ENCODE data around the gene CCDC148.

CCDC148 gene

GRCh38 chr2:158212301-158212700 is 244.3 kb downstream of the CCDC148 start:
- no peak for DNase-seq (ENCODE audit: low spot score)

GRCh38 chr2:158211502-158211901 is 245.1 kb downstream of the CCDC148 start:
- DNase-seq (ENCODE audit: low spot score) = no peak

GRCh38 chr2:158207354-158207753 is 249.2 kb downstream of the CCDC148 start:
- DNase-seq (ENCODE audit: low spot score) = no peak

GRCh38 chr2:158205215-158205614 is 251.3 kb downstream of the CCDC148 start:
- no peak for DNase-seq (ENCODE audit: low spot score)

GRCh38 chr2:158204741-158205165 is 251.8 kb downstream of the CCDC148 start:
- no peak for DNase-seq (ENCODE audit: low spot score)

- no peak for DNase-seq (ENCODE audit: low spot score)
Observed at GRCh38 chr2:158202161-158202815, 254.3 kb downstream of the CCDC148 start.

GRCh38 chr2:158199928-158200650 is 256.5 kb downstream of the CCDC148 start:
- DNase-seq (ENCODE audit: low spot score) = no peak

GRCh38 chr2:158197940-158198339 is 258.6 kb downstream of the CCDC148 start:
- DNase-seq (ENCODE audit: low spot score) = no peak

- DNase-seq (ENCODE audit: low spot score) = no peak
Observed at GRCh38 chr2:158194229-158194628, 262.3 kb downstream of the CCDC148 start.

GRCh38 chr2:158192515-158193443 is 263.8 kb downstream of the CCDC148 start:
- no peak for DNase-seq (ENCODE audit: low spot score)

GRCh38 chr2:158191076-158191895 is 265.3 kb downstream of the CCDC148 start:
- DNase-seq (ENCODE audit: low spot score) = no peak

- no peak for DNase-seq (ENCODE audit: low spot score)
Observed at GRCh38 chr2:158189526-158189925, 267.0 kb downstream of the CCDC148 start.

- DNase-seq (ENCODE audit: low spot score) = no peak
Observed at GRCh38 chr2:158187908-158188307, 268.6 kb downstream of the CCDC148 start.

GRCh38 chr2:158184556-158185343 is 271.8 kb downstream of the CCDC148 start:
- DNase-seq (ENCODE audit: low spot score) = no peak

GRCh38 chr2:158184001-158184400 is 272.6 kb downstream of the CCDC148 start:
- no peak for DNase-seq (ENCODE audit: low spot score)

- DNase-seq (ENCODE audit: low spot score) = no peak
Observed at GRCh38 chr2:158182676-158183295, 273.8 kb downstream of the CCDC148 start.

- DNase-seq (ENCODE audit: low spot score) = no peak
Observed at GRCh38 chr2:158181171-158181570, 275.4 kb downstream of the CCDC148 start.

GRCh38 chr2:158179660-158180059 is 276.9 kb downstream of the CCDC148 start:
- DNase-seq (ENCODE audit: low spot score) = peak; percentile 30

GRCh38 chr2:158178646-158179045 is 277.9 kb downstream of the CCDC148 start:
- DNase-seq (ENCODE audit: low spot score) = no peak

- no peak for DNase-seq (ENCODE audit: low spot score)
Observed at GRCh38 chr2:158174956-158175355, 281.6 kb downstream of the CCDC148 start.
